Hippocampal formation (tissue), 2 donors: ENCODE data around the gene ITGB6.

Experiments used
- DNase-seq, 2 donors: peaks; one replicate each; lab custom pipeline; 2025; lab: John Stamatoyannopoulos, UW

Gene ITGB6

DNA sequence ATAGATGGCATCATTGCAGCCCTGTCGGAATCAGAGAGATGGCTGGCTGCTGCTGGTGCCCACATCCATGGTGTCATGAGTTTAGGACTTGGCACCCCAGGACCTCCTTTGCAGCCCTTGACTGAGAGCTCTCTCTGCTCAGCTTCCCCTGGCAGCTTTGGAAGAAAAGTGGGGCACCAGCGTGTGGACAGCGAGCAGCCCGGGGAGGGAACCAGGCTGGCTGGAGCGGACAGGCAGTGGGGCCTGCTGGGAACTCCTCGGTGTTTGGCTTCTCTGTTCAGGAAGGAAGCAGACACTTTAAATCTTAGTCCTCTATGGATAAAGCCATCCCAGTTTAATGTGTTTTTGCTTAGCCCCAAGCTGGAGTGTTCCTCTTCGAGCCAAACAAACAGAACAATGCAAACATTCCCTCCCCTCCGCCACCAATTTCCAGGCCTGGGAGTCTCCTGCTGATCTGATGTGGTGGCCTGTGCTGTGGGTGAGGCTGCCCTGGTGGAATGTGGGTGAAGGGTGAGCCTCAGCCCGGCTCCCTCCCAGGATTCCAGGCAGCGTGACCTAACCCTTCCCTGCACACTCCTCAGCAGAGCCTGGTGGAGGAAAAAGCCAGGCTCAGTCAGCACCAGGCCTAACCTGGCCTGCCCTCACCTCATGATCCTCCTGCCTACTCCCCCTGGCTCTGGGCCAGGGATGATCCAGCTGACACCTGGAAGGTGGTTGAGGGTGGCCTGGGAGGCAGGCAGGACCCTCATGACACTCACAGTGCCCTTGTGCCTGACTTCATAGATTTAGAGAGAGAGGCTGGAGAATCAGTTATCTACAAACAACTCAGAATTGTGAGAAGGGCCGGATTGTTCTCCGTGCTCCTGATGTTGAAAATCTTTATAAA, 21.6 kb upstream of the ITGB6 start:
- DNase-seq, result no peak

DNA sequence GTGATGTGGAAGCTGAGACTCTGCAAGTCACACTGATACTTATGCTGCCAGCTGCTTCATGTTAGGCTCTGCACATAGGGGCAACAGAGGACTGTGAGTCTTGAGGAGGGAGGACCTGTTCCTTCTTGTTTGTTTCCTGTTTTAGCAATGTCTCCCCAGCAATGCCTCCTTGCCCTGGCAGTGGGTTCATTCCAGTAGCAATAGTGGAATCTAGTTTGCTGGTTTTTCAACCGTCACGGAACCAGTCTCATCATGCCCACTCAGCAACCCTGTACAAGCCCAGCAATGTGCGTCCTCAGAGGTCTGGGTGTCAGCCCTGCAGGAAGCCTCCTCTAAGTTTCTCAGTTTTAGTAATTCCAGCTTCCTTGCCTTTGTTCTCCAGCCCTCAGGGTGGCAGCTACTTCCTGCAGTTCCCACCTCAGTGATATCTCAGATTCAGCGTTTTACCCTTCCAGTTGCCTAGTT, 20.5 kb upstream of the ITGB6 start:
- DNase-seq, result no peak

DNA sequence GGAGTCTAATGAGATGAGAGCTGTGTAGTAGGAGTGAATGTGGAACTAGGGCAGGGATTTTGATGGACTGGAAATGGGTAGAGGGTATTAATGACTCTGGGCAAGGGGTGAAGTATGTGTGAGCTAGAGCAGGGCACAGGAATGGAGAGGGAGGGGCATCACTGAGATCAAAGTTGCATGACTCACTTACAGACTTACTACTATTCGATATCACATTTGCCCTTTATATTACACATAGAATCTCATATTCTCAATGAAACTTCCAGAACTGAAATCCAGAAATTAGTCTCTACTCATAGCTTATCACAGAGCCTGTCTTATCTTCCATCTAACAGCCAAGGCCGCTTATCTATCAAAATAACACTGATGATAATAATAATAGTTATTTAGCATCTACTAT, 20.0 kb upstream of the ITGB6 start:
- DNase-seq, result no peak

DNA sequence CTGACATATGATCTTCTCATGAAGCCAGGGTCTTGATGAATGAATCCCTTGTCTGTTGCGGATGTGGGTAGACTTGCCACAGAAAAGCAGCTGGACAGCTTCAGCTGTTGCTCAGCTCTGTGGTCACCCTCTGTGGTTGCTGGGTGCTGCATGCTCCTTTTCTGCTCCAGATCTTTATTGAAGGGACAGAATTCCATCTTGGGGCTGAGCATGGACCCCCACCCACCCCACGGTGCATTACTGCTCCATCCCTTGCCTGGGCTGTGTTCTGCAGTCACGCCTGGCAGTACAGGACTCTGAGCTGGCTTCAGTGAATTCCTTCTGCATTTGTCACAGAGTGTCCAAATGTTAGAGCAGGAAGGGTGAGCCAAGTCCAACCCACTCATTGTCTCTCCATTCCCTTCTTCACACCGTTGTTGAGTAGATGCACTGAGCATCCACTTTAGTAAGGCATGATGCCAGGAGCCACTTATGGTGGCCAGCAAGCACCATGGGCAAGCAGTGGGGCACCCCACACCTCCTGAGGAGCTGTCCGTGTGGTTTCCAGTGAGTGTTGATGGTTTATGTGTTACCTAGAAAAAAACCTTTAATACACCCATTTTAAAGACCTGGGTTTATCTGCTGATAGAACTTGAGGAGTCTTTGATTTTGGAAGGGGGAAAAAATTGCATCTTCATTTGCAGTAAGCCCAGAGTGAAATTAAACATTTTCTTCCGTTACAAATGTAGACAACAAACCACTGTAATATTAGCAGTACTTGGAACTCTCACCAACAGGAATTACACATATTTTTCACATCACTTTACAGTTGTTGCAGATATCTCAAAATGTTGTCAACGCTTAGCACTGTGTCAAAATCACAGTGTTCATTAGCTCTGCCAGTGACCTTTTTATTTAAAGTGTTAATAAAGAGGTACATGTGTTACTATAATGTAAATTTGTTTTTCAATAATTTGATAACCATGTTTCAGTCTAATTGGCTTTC, 14.7 kb upstream of the ITGB6 start:
- DNase-seq, result no peak

DNA sequence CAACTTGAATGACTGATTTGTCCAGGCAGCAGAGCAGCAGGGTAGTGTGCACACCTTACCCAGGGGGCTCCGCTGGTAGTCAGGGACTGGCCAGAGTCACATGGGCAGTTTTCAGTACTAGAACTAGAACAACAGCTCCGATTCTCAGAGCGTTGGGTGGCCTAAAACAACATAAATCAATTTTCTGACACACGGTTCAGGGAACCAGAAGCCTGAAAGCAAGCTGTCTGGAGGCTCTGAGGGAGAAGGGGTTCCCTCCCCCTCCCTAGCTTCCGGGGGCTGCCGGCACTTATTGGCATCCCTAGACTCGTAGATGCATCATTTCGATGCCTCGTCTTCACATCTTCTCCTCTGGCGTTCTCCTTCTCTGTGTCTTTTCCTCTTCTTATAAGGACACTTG, 13.4 kb upstream of the ITGB6 start:
- DNase-seq, result no peak

DNA sequence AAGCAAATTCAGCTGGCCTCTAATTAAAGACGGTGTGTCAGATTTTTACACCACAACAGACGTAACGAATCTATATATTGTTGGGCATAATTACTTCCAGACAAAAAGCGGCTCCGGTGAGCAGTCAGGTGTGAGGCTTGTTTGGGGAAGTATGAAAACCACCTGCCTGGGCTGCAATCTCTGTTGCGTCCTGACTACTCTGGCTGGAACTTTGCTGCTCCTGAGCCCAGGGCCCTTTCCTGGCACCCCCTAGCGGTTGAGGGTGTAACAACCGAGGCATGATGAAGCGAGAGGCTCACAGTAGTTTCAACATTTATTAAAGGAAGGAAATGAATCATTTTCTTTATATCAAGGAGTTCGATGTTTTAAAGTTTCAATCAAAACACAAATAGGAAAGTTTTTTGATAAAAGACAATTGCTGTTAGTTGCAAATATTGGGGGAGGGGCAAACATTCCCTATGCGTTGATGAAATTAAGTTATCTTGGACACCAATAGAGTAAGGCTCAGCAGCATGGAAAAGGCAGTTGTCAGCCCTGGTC, 10.6 kb upstream of the ITGB6 start:
- peak in 1 of 2 donors; percentile 14 for DNase-seq

DNA sequence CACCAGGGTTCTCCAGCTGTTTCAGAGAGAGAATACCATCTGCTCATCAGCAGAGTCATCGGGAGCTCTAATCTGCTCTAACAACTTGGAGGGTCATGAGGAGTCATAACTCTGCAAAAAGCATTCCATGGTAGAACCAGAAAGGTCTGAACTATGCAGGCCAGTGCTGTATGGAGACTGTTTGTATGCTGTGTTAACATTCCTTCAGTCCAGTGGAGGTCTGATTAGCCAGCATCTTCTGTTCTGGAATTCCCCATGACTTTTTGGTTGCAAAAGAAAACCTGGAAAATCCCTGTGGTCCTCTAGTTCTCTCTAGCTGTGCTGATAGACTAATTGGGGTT, 9.4 kb upstream of the ITGB6 start:
- DNase-seq, result no peak

DNA sequence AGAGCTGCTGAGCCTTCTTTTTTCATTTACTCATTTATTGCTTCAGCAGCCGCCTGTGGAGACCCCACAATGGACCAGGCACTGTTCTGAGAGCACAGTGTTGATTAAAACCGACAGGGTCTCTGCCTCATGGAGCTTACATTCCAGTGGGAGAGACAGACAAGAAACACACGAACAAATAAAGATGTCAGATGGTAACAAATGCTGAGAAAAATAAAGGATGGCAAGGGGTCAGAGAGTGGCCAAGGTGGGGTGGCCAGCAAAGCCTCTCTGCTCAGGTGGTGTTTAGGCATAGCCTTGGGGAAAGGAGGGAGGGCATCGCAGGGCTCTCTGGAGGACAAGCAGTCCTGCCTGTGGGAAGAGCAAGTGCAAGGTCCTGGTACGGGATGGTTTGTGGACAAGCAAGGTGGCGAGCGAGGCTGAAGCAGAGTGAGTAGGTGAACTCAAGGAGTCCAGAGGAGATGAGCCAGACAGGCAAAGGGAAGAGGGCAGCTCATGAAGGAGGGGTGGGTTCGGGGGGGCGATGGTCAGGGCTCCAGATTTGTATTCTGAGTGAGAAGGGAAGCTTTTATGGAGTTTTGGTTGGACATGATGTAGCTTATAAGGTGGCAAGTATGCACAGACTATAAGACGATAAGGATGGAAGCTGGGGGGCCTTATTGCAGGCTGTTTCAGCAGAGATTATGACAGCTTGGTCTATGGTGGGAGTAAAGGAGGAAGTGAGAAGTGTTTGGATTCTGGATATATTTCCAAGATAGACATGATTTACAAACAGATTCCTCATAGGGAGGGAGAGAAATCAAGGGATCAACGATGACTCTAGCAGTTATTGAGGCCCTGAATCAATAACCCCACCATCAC, 8.8 kb upstream of the ITGB6 start:
- no peak for DNase-seq

DNA sequence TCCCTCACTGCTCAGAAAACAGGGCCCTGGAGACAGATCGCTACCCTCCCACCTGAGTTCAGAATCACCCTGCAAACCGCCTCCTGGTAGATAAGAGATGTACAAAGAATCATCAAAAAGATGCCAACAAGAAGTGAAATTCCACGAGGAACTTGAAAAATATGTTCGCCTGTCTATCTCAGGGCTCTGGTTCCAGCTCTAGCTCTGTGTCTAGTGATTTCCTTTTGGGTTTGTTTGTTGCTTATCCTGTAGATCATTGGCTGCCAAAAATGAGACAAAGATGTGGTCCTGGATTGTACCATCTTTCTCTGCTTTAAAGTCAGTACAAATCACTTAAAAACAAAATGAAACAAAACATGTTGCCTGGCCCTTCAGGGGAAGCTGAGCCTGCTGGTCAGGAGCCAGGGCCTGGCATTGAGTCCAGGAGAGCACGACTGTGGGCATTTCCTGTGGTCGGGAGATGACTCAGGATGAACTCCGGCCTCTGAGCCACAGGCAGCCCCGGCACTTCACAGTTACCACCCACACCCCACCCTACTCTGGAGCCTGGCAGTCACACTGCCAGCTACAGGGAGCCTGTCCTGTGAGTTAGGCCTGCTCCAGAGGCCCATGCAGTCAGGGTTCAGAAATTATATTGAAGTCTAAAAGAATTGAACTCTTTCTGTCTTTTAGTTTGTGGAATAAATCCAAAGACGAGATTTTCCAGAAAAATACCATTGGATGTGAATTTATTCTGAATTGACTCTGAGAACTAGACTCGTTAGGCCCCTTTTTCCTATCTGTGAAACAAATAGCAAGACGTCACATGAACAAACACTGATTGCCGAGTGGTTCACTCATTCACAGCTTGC, 8.0 kb upstream of the ITGB6 start:
- no peak for DNase-seq

DNA sequence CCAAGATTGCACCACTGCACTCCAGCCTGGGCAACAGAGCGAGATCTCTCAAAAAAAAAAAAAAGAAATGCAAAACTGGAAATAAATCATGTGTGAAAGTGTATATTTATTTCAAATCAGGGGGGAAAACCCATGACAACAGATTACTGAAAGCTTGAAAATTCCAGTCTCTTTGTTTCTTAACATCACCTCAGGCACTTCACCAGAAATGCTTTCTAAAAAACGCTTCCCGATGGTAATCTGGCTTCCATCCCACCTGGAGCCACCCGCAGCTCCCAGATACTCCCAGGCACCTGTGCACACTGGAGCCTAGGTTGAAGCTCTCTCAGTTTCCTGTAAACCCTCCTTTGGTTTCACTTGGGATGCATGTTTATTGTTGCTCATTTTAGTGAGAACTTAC, 7.2 kb upstream of the ITGB6 start:
- DNase-seq, result no peak

DNA sequence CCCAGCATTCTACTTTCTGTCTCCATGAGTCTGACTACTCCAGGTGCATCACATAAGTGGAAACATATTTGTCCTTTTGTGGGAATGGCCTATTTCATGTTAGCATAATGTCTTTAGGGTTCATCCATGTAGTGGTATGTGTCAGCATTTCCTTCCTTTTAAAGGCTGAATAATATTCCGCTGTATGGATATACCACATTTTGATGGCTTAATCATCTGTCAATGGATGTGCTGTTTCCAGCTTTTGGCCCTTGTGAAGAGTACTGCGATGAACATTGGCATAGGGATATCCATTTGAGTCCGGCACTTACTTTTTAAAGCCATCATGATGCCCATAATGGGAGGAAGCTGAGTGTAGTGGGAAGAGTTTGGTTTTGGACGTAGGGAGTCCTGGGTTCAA, 6.4 kb upstream of the ITGB6 start:
- DNase-seq, result no peak

DNA sequence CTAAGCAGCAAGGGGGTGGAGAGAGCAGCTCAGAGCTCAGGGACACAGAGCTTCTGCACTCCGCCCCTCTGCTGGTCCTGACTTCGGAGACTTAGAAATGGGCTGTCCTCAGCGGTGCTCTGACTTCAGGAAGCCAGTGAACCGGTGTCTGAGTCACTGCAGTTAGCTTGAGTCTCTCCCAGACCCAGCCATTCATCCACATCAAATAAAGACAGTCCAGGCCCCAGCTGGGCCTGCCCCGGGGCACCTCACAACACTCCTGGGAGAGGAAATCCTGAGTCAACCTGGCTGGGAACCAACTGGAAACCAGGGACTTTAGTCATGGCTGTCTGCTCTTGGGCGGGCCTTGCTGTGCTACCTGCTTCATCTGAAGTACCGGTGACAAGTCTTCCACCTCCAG, 5.4 kb upstream of the ITGB6 start:
- no peak for DNase-seq

DNA sequence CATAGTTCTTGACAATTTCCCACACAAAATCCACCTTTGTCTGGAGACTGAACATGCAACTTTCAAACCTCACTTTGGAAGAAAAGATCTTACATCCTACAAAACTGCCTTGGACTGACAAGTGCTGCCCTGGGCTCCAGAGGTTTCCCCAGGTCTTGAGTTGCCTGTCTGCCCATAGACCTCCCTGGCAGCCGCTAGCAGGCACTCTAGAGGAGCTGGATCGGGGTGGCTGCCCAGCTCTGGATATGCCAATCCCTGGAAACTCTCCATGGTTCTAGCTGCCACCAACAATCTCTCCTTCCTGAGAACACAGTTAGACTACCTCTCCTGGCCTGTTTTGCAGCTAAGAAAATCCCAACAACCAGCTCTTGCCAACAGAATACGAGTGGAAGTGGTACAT, 3.4 kb upstream of the ITGB6 start:
- no peak for DNase-seq

DNA sequence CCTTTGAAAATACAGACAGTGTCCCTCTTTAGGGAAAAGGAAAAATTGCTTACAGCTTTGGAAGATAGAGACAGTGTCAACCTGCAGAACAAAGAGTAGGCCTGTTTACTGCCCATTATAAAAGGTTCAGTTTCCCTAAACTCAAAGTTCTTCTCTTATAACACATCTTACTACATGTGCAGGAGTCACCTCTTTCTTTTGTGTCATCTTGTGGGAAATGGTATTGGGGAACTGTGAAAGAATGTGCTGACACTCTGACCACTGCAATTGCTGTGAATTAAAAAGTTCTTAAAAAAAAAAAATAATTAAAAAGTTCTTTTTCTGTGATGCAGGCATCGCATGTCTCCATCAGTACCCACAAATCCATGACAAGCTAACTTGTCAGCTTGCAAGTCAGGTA, 2.9 kb upstream of the ITGB6 start:
- no peak for DNase-seq

DNA sequence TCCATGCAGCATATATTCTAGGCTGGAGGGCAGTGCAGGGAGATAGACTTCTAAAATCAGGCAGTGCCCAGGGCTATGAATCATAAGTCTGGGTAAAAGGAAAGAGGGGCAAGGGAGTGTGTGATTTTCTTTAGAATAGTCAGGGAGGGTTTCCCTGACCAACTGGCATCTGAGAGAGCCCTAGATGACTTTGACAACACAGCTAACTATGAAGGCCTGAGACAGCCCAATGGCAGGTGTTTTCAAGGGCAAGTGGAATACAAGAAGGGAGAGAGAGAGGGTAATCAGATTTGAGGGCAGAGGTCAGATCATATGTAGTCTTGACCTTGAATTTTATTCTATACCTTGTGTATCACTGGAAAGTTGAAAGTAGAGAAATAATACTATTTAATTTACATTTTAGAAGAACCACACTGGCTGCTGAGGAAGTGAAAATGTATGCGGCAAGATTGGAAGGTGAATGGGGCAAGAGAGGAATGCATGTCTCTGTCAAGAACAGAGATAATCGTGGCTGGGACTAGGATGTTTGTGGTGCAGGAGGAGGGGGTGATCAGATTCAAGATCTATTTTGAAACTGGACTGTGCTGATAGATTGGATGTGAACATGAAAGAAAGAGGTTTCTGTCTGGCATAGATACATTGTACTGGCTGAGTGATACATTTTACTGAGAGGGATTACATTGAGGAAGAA, 1.9 kb upstream of the ITGB6 start:
- DNase-seq, result no peak

DNA sequence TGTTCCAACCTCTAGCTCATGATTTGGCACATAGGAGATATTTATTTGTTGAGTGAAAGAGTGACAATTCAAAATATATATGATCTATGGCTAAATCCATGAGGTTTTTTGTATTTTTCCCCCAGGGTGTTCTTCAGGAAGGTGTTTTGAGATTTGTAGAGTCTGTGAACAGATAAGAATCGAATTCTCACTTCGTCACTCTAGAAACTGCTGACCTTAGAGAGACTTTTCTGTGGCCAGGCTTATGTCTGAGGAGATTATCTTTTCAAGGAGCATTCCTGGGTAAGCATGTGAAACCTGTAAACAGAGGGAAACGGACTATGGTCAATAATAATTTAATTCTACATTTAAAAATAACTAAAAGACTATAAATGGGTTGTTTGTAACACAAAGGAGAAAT, 849 bp upstream of the ITGB6 start:
- no peak for DNase-seq

DNA sequence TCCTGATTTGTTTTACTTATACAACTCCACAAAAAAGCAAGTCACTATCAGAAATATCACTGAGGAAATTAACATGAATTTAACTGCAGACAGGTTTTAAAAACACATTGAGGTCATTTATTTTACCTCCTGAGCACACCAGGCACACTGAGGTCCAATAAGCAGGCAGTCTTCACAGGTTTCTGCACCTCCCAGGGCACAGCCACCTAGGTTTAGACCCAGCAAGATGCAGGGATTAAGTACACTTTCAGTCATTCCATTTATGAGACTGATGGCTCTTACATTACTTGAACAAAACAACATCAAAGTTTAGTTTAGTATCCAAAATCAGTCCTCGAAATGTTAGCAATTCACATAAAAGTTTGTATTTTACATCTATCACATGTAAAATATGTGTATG, 1.0 kb downstream of the ITGB6 start:
- no peak for DNase-seq

DNA sequence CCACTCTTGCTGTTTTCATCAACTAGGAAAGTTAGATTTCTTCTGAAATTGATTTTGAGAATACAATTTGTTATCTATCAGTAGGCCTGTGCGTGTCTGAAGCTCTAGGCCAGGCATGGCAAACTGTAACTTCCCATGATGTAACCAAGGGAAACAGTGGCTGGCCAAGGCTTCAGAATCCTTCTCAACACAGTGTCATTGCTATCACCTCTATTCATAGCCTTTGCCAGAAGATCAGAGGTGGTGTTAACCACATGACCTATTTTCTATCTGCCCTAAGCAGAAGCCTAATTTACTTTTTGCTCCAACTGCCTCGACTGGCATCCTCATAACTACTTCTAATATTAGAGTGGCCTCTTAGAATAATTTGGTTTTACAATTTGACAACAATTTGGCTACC, 2.5 kb downstream of the ITGB6 start:
- DNase-seq, result no peak

DNA sequence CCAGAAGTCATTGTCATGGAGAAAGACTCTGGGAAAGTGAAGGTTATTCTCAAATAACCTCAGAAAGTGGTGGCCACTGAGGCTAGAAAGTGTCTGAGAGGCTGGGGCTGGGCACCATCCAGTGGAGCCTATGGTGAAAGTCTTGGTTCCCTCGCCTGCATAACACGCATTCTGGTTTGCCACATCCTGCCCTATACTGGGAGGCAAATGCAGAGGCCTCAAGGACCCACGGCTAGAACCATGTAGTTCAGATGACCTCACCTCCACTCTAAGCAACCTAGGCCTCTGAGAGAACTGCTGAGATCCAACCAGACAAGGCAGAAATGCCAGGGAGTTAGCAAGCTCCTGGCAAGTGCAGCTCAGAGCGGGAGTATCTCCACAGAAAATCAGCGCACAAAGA, 5.1 kb downstream of the ITGB6 start:
- DNase-seq, result no peak

DNA sequence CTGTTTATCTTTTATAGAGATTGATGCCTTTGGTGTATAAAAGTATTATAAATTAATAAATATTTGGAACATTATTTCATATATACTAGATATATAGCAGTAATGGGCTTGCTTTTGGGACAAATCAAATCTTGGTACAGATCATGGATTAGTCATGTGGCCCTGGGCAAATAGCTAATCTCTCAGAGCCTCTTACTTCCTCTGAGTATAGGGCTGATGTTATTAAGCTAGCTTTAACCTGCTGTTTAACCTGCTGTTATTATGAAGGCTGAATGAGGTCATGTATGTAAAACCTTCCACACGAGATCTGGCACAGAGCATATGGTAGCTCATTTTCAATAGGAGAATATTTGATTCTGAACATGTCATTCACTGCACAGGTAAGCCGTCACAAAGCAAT, 5.7 kb downstream of the ITGB6 start:
- DNase-seq, result no peak
